Measurements from ENCODE around the gene GSG1.

GRCh38 chr12:13042666-13043230 lies 60.7 kb downstream of the GSG1 start:
- TF ChIP-seq CTCF (IDR thresholded peaks at IDR 0.05; ENCODE audit: insufficient read depth, low read length), result no peak
- TF ChIP-seq GABPA (IDR thresholded peaks at IDR 0.05; ENCODE audit: low read depth), result no peak
- no peak for TF ChIP-seq REST (IDR thresholded peaks at IDR 0.05; ENCODE audit: insufficient replicate concordance, low read depth)
- no peak for TF ChIP-seq POLR2AphosphoS5 (IDR thresholded peaks at IDR 0.05; ENCODE audit: low read depth)
- TF ChIP-seq SPI1 (IDR thresholded peaks at IDR 0.05; ENCODE audit: borderline replicate concordance, low read depth), result no peak
